Mucosa of rectum (tissue), 2 donors: Measurements from ENCODE around the gene ZBTB24.
A peak's percentile ranks its signal among the peaks of the same experiment; 100 is the strongest.
"Not testable (repeated sequence)": the region's sequence is repeated elsewhere in the genome, so short reads cannot be mapped to it uniquely, and the experiment has no call there.

Source experiments
- H3K27ac ChIP-seq, 2 donors: one replicate each; pipeline ENCODE4 v1.7.0; 2013; ENCODE audit warnings: inconsistent platforms in 2 of 2, low read depth in 2 of 2, low read length in 2 of 2
- H3K27me3 ChIP-seq, 2 donors: one replicate each; pipeline ENCODE4 v1.7.0; 2013; ENCODE audit warnings: low read length in 2 of 2; ENCODE audit not compliant: control insufficient read depth in 2 of 2, insufficient read depth in 2 of 2
- H3K36me3 ChIP-seq, 2 donors: one replicate each; pipeline ENCODE4 v1.7.0; 2013; ENCODE audit warnings: low read length in 2 of 2; ENCODE audit not compliant: control insufficient read depth in 2 of 2, insufficient read depth in 2 of 2
- H3K4me1 ChIP-seq, 2 donors: one replicate each; pipeline ENCODE4 v1.7.0; 2013; ENCODE audit warnings: low read length in 2 of 2, mild to moderate bottlenecking in 1 of 2; ENCODE audit not compliant: control insufficient read depth in 2 of 2, insufficient read depth in 2 of 2
- H3K4me3 ChIP-seq, 2 donors: one replicate each; pipeline ENCODE4 v1.7.0; 2013; ENCODE audit warnings: low read length in 2 of 2
- H3K9ac ChIP-seq, 2 donors: one replicate each; pipeline ENCODE4 v1.7.0; 2013; ENCODE audit warnings: low read length in 2 of 2, low read depth in 1 of 2, mild to moderate bottlenecking in 1 of 2
- H3K9me3 ChIP-seq, 2 donors: one replicate each; pipeline ENCODE4 v1.7.0; 2013; ENCODE audit warnings: low read length in 2 of 2; ENCODE audit not compliant: control insufficient read depth in 2 of 2
- donor health status: healthy.
- donor health status: Normal muscosa, but diverticular disease.

Gene ZBTB24

DNA sequence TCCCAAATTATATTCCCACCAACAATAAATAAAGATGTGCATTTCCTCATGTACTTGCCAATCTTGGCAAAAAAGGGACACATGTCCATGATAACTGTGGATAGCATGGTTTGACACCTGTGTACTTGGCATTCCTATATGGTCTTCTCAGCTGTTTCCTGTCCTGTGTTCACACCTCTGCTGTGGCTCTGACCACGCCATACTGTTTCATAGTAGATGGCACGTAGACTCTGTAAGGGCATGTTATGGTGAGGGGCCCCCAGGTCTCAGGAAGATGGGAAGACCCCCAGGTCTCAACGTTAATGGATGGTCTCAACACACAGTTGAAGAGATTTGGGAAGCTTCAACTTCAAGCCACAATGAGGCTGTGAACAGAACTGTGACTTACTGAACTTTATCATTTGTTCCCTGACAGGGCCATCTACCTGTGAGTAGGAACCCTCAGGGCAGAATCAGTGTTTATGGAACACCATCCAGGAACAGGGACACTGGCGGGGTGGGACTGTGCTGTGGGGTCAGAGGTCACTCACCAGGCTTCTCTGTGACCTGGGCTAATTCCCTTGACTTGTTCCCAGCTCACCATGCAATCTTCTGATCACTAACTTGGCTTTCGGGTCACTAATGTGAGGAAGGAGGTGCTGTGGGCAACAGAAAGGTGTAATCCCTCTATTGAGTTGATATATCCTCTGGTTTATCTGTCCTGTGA, 11.8 kb downstream of the ZBTB24 start:
- Histone ChIP-seq H3K9ac (no peak overlapping the region), H3K9me3 (no peaks in the 10 kb centered on the region), H3K27ac (no peak overlapping the region), H3K36me3 (peaks cover 57 to 63% of the 10 kb centered on the region in 2 donors), H3K27me3 (no peaks in the 10 kb centered on the region), H3K4me3 (no peak overlapping the region), H3K4me1 (peaks cover 7 to 9% of the 10 kb centered on the region in 2 donors)

GRCh38 chr6:109469591-109470189, 13.3 kb downstream of the ZBTB24 start:
- no peaks in the 10 kb centered on the region for H3K27me3 ChIP-seq
- no peak overlapping the region for H3K9ac ChIP-seq
- H3K36me3 ChIP-seq = peaks cover 55 to 63% of the 10 kb centered on the region in 2 donors
- no peak overlapping the region for H3K4me3 ChIP-seq
- H3K27ac ChIP-seq = no peak overlapping the region
- peaks cover 10 to 17% of the 10 kb centered on the region in 2 donors for H3K4me1 ChIP-seq
- H3K9me3 ChIP-seq = no peaks in the 10 kb centered on the region

DNA sequence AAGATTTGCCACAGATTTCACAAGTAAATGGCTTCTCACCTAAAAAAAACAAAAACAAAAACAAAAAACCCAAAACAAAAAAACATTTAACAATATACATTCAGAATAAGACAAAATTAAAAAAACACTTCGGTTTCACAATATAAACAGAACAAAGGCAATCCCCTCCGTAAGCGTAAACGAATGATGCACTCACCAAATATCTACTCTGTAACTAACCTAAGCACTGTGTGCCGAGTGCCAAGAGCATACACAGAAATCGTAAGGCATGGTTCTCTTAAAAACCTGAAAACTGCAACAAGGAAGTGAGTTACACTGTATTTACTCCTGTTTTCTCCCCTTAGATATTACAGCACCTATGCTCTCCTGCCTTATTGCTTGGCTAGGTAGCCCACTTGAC, 15.3 kb downstream of the ZBTB24 start:
- Histone ChIP-seq H3K9me3 (no peaks in the 10 kb centered on the region), H3K9ac (no peak overlapping the region), H3K4me1 (peaks cover 10 to 17% of the 10 kb centered on the region in 2 donors), H3K27ac (no peak overlapping the region), H3K27me3 (no peaks in the 10 kb centered on the region), H3K36me3 (peaks cover 44 to 52% of the 10 kb centered on the region in 2 donors), H3K4me3 (no peak overlapping the region)

GRCh38 chr6:109466212-109466923, 16.7 kb downstream of the ZBTB24 start:
- Histone ChIP-seq H3K9ac (no peak overlapping the region), H3K9me3 (no peaks in the 10 kb centered on the region), H3K4me1 (peaks cover 10 to 17% of the 10 kb centered on the region in 2 donors), H3K4me3 (no peak overlapping the region), H3K27ac (peak overlapping the region; percentile 73 to 76), H3K36me3 (peaks cover 38 to 48% of the 10 kb centered on the region in 2 donors), H3K27me3 (no peaks in the 10 kb centered on the region)

DNA sequence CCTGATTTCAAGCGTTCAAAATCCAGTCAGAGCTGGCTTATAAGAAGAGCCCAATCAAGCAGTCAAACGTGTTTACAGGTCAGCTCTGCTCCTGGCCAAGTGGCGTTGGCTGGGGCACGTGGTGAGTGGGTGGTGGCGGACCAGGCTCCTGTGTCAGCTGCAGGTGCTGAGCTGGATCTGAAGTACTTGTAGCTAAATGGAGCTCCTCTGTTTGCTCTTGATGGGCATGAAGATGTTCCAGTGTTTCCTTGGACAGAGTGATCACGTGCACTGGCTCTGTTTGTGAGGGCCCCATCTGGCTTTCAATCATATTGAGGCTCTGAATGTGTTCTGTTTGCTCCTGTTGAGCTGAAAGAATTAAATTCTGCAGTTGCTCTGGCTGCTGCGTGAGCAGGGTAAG, 17.2 kb downstream of the ZBTB24 start:
- no peaks in the 10 kb centered on the region for H3K27me3 ChIP-seq
- peak overlapping the region; percentile 73 to 76 for H3K27ac ChIP-seq
- no peak overlapping the region for H3K9ac ChIP-seq
- H3K36me3 ChIP-seq = peaks cover 35 to 46% of the 10 kb centered on the region in 2 donors
- H3K9me3 ChIP-seq = no peaks in the 10 kb centered on the region
- peak overlapping the region in 1 of 2 donors; percentile 26 for H3K4me3 ChIP-seq
- peaks cover 10 to 17% of the 10 kb centered on the region in 2 donors for H3K4me1 ChIP-seq

DNA sequence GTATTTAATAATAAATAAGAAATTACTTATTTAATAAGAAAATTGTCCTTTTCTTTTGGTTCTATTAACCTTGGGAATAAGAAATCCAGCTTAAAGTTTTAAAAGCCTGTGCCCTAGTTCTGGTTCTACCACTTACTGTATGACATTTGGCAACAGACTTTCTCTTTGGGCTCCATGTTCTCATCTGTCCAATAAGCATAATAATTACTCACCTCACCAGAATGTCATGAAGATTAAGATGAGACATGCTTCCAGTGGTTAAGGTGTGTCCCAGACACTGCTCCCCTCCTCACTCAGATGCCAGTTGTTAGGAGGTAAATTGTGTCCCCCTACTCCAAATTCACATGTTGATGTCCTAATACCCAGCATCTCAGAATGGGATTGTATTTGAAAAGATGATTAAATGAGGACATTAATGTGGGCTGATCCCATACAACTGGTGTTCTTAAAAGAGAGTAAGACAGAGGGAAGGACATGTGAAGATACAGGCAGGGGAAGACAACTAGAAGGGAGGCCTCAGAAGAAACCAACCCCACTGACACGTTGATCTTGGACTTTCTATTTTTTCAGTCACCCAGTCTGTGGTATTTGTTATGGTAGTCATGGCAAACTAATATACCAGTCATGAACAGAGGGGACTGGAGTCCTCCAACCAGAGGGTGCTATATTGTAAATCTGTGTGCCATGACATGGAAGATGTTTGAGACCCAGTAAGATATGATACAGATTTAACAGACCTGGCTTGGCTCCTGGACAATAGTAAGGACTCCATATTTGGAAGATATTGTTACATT, 21.1 kb downstream of the ZBTB24 start:
- Histone ChIP-seq H3K27me3 (no peaks in the 10 kb centered on the region), H3K9ac (no peak overlapping the region), H3K4me3 (no peak overlapping the region), H3K4me1 (peaks cover 18 to 24% of the 10 kb centered on the region in 2 donors), H3K36me3 (peaks cover 22 to 35% of the 10 kb centered on the region in 2 donors), H3K9me3 (no peaks in the 10 kb centered on the region), H3K27ac (no peak overlapping the region)

DNA sequence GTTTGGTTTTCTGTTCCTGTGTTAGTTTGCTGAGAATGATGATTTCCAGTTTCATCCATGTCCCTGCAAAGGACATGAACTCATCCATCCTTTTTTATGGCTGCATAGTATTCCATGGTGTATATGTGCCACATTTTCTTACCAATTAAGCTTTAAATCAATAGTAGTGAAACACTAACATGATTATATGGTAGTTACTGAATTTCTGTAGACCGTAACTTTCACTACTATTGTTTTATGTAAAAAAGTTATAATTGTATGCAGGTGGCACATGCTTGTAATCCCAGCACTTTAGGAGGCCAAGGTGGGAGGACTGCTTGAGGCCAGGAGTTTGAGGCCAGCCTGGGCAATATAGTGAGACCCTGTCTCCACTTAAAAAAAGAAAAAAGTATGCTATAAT, 21.8 kb downstream of the ZBTB24 start:
- H3K9me3 ChIP-seq, H3K9ac ChIP-seq, H3K27me3 ChIP-seq, H3K4me3 ChIP-seq, H3K27ac ChIP-seq: not testable (repeated sequence)
- Histone ChIP-seq H3K36me3 (peaks cover 17 to 30% of the 10 kb centered on the region in 2 donors), H3K4me1 (peaks cover 21 to 26% of the 10 kb centered on the region in 2 donors)

GRCh38 chr6:109460161-109460829, 22.7 kb downstream of the ZBTB24 start:
- Histone ChIP-seq H3K9me3 (no peaks in the 10 kb centered on the region), H3K36me3 (peaks cover 10 to 20% of the 10 kb centered on the region in 2 donors), H3K4me3 (no peak overlapping the region), H3K27ac (peak overlapping the region; percentile 9 to 21), H3K9ac (no peak overlapping the region), H3K27me3 (no peaks in the 10 kb centered on the region), H3K4me1 (peaks cover 20 to 23% of the 10 kb centered on the region in 2 donors)

DNA sequence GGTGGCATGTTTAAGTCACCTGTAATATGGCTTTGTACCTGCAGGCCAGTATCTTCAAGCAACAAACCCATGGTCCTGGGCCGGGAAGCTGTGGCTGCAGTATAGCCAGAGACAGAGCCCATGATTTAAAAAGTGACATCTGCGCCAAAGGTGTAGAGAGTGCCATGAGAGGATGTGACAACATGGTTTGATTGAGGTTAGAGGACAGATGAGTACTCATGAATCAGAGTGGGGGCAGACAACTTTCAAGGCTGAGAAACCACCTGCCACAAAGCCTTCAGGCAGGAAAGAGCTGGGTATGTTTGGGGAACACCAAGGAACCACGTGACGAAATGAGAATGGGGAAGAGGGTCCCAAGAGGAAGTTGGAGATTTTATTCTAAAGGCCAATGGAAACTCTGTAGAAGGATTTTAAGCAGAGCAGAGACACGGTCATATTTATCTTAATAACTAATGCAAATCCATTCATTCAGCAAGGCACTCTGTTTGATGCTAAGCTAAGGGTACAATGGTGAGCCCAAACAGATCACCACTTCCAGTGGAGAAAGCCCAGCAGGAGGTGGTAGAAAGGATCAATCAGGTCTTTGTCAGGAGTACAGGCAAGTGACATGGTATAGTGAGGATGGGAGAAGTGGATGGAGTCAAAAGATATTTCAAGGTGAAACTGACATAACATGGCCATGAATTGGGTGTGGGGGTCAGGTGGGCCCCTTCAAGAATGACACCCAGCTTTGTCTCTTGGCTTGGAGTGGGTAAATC, 24.1 kb downstream of the ZBTB24 start:
- Histone ChIP-seq H3K9me3 (no peaks in the 10 kb centered on the region), H3K27me3 (no peaks in the 10 kb centered on the region), H3K9ac (no peak overlapping the region), H3K4me3 (no peak overlapping the region), H3K36me3 (peaks cover 7 to 14% of the 10 kb centered on the region in 2 donors), H3K27ac (peak overlapping the region in 1 of 2 donors; percentile 13), H3K4me1 (peaks cover 28 to 32% of the 10 kb centered on the region in 2 donors)
